Common myeloid progenitor, CD34-positive (primary cell): ENCODE measurements around the gene ACTL6B.

Experiments used
- CTCF ChIA-PET: fragments of 350-600 bp; sonication (Branson Sonifier 250); formaldehyde crosslinking; loops from one replicate; lab custom pipeline; 2021; ENCODE audit warnings: antibody characterized with exemption; lab: Charles Lee
- POLR2A ChIA-PET: fragments of 350-600 bp; sonication (Branson Sonifier 250); formaldehyde crosslinking; loops from one replicate; lab custom pipeline; 2021; ENCODE audit warnings: antibody characterized with exemption; lab: Charles Lee
- DNase-seq, 3 donors: peaks; one replicate each; pipeline versions ENCODE4 v3.0.0 to v3.0.0-alpha.2; 2013
- H3K27ac ChIP-seq, 2 experiments: 1 replicate in 1 of 2; 2 replicates in 1 of 2; pipeline ENCODE4 v1.7.0; 2013; ENCODE audit warnings: inconsistent platforms in 2 of 2, low read length in 2 of 2, mild to moderate bottlenecking in 2 of 2, low read depth in 1 of 2, moderate library complexity in 1 of 2; ENCODE audit not compliant: severe bottlenecking in 2 of 2, insufficient read depth in 1 of 2, poor library complexity in 1 of 2
- H3K27me3 ChIP-seq, 5 experiments: replicated peaks in 2 of 5; 1 replicate in 3 of 5; 2 replicates in 2 of 5; pipeline versions ENCODE4 v1.6.1 to v1.7.0; 2013; ENCODE audit warnings: low read length in 4 of 5, mild to moderate bottlenecking in 2 of 5, moderate library complexity in 2 of 5, inconsistent platforms in 1 of 5; ENCODE audit not compliant: insufficient read depth in 5 of 5, control insufficient read depth in 4 of 5
- H3K36me3 ChIP-seq, 4 experiments: 1 replicate in 2 of 4; 2 replicates in 2 of 4; pipeline versions ENCODE4 v1.6.1 to v1.7.0; 2013; ENCODE audit warnings: low read length in 3 of 4, control low read depth in 1 of 4, mild to moderate bottlenecking in 1 of 4; ENCODE audit not compliant: control insufficient read depth in 4 of 4, insufficient read depth in 4 of 4
- H3K4me1 ChIP-seq, 4 experiments: 1 replicate in 3 of 4; 2 replicates in 1 of 4; pipeline versions ENCODE4 v1.6.1 to v1.7.1; 2013; ENCODE audit warnings: low read length in 3 of 4, mild to moderate bottlenecking in 3 of 4, control low read depth in 1 of 4, inconsistent platforms in 1 of 4, moderate library complexity in 1 of 4; ENCODE audit not compliant: control insufficient read depth in 4 of 4, insufficient read depth in 4 of 4; ENCODE audit errors: control extremely low read depth in 1 of 4
- H3K4me3 ChIP-seq, 7 experiments: 1 replicate in 4 of 7; 2 replicates in 3 of 7; pipeline versions ENCODE4 v1.5.1 to v1.7.0; 2013; ENCODE audit warnings: mild to moderate bottlenecking in 7 of 7, low read length in 6 of 7, moderate library complexity in 6 of 7, inconsistent platforms in 2 of 7, low read depth in 2 of 7, control low read depth in 1 of 7; ENCODE audit not compliant: insufficient read depth in 4 of 7, control insufficient read depth in 1 of 7; ENCODE audit errors: extremely low read depth in 1 of 7
- H3K9me3 ChIP-seq, 5 experiments: 1 replicate in 4 of 5; 2 replicates in 1 of 5; pipeline versions ENCODE4 v1.6.1 to v1.7.1; 2013; ENCODE audit warnings: low read length in 4 of 5, mild to moderate bottlenecking in 2 of 5, inconsistent platforms in 1 of 5, low read depth in 1 of 5, moderate library complexity in 1 of 5; ENCODE audit not compliant: control insufficient read depth in 4 of 5, insufficient read depth in 2 of 5; ENCODE audit errors: control extremely low read depth in 1 of 5
- WGBS: methylation state at CpG from one replicate; pipeline ENCODE4 v1.1.5; 2013; ENCODE audit not compliant: insufficient coverage; 5-methylcytosine and 5-hydroxymethylcytosine counted together

The ACTL6B gene

DNA sequence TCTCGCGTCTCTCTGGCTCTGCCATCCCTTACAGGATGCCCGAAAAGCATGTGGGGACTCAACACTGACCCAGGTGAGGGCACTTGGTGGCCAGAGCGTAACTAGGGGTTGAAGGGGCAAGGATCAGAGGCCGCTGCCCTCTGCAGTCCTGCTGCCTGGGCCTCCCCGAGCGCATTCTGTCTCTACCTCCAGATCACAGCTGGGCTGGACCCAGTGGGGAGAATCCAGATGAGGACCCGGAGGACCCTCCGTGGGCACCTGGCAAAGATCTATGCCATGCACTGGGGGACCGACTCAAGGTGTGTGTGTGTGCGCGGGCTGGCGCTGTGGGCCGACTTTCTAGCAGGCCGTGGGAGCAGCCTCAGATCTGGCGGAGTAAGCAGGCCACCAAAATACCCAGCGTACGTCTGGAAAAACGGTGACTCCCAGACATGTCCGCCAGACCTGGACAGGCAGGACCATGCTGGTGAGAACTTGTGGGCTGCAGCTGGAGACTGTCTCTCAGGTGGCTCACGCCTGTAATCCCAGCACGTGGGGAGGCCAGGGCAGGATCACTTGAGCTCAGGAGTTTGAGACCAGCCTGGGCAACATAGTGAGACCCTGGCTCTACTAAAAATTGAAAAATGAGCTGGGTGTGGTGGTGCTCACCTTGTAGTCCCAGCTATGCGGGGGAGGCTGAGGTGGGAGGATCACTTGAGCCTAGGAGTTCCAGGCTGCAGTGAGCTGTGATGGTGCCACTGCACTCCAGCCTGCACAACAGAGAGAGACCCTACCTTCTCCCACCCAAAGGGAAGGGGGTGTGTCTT lies 20.5 kb upstream of the ACTL6B start:
- no peak for DNase-seq
- WGBS: 94% methylated on average over 22 of the region's 23 CpGs
- POLR2A ChIA-PET: interaction anchor here (1.5 kb wide), 1 partner anchor 64 kb away, joined by 4 read pairs; the partner anchor contains the start of gene MOSPD3
- peak overlapping the region in 2 of 7 experiments; percentile 39 to 96 for H3K4me3 ChIP-seq
- no peaks in the 10 kb centered on the region for H3K9me3 ChIP-seq
- peaks cover 0 to 53% (median 39%) of the 10 kb centered on the region in 4 experiments for H3K36me3 ChIP-seq
- no peaks in the 10 kb centered on the region for H3K27me3 ChIP-seq
- H3K27ac ChIP-seq: peak overlapping the region in 1 of 2 experiments; percentile 79
- H3K4me1 ChIP-seq: peaks cover 0 to 19% (median 13%) of the 10 kb centered on the region in 4 experiments
- CTCF ChIA-PET: interaction anchor here (0.9 to 7.6 kb wide), 7 partner anchors 13 to 90 kb away, joined by 3 to 80 read pairs (median 4); partner anchors contain the start of genes FBXO24, GIGYF1, LRCH4 and MOSPD3

DNA sequence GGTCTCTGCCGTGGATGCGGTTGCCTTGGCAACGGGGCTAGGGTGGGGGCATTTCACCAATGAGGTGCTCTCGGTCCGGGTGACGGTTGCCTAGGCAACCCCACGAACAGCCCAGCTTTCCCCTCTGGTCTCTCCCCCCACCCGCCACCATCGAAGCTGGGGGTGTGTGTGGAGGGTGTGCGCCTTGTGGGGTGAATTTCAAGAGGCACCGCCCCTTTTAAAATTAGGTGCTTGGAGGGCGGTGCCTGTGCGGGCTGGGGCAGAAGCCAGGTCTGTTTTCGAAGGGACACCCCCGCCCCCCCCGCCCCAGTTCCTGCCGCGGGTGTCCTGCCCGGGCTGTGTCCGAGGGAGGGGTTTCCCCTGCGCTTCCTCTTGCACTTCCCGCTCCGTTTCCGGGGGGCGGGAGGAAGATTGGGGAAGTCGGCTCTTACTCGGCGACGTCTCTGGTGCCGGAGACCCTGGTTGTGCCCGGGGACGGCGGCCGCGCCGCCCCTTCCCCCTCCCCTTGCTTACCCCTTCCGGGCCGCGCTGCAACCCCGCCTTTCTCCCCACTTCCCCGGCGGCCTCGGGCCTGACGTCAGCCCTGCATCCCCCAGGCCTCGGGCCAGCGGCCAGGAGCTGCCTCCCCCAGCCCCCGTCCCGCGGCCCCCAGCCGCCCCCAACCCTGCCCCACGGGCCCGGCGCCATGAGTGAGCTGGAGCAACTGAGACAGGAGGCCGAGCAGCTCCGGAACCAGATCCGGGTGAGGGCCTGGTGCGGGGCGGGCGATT lies 19.5 kb upstream of the ACTL6B start:
- Histone ChIP-seq H3K4me1 (peaks cover 0 to 19% (median 13%) of the 10 kb centered on the region in 4 experiments), H3K27ac (peak overlapping the region in 1 of 2 experiments; percentile 79), H3K36me3 (peaks cover 0 to 43% (median 35%) of the 10 kb centered on the region in 4 experiments), H3K4me3 (peak overlapping the region; percentile 32 to 96 (median 89)), H3K9me3 (no peaks in the 10 kb centered on the region), H3K27me3 (no peaks in the 10 kb centered on the region)
- POLR2A ChIA-PET: interaction anchor here (0.5 to 1.5 kb wide), 2 partner anchors 19 to 63 kb away, joined by 3 to 4 read pairs; partner anchors contain the start of gene MOSPD3
- DNase-seq: peak; percentile 76 to 85 (median 79)
- CTCF ChIA-PET: interaction anchor here (0.7 to 7.6 kb wide), 5 partner anchors 14 to 206 kb away, joined by 3 to 80 read pairs (median 3); partner anchors contain the start of genes FBXO24, GIGYF1, LRCH4 and MOSPD3
- 0% methylated on average over 13 of the region's 59 CpGs for WGBS

DNA sequence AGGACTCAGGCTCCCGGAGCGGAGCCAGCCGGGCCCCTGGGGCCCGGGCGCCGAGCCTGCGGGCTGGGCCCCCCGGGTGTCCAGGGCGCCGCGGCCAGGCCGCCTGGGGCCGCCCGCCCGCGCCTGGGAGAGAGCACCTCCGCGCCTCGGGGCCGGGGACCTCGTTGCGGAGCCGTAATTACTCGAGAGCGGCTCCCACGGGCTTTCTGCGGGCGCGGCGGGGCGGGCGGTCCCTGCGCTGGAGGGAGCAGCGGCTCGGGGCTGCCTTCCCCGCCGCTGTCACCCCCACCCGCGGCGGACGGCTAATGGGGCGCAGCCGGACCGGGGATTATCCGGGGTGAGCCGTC lies 18.8 kb upstream of the ACTL6B start:
- DNase-seq: no peak
- H3K4me1 ChIP-seq: peaks cover 0 to 19% (median 13%) of the 10 kb centered on the region in 4 experiments

DNA sequence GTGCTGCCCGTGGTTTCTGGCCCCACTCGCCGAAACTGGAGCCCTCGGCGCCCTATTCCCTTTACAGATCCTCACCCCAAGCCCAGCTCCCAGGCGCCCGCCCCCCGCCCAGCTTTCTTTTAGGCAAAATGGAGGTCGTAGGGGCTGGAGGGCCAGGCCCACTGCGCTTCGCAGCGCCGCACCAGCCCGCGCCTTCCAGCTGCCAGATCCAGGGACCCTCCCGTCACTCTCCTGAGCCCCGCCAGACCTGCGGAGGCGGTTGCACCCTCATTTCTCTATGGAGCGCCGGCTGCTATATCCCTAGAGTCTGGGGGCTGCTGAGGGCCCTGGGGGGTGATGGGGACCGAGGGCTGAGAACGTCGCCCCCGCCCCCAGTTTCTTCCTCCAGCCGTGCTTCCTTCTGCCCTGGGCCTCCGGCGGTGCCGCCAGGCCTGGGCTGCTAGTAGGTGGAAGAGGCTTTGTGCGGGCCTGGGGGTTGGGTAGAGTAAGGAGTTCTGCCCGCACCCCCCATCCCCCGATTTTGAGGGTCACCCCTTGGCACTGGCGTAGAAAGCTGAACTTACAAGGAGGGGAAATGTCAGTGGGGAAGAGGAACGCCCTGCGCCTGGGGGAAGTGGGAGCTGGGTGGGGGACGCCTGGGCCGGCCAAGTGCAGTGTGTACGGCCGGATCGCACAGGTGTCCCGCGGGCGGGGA lies 18.3 kb upstream of the ACTL6B start:
- Histone ChIP-seq H3K4me1 (peaks cover 0 to 19% (median 13%) of the 10 kb centered on the region in 4 experiments), H3K9me3 (no peaks in the 10 kb centered on the region), H3K36me3 (peaks cover 0 to 33% (median 26%) of the 10 kb centered on the region in 4 experiments), H3K27me3 (no peaks in the 10 kb centered on the region), H3K27ac (peak overlapping the region; percentile 15 to 95), H3K4me3 (peak overlapping the region; percentile 65 to 96 (median 89))
- peak in 1 of 3 donors; percentile 48 for DNase-seq
- 0% methylated on average over 16 of the region's 43 CpGs for WGBS
- ChIA-PET CTCF (interaction anchor here (0.6 to 7.6 kb wide), 4 partner anchors 15 to 204 kb away, joined by 3 to 80 read pairs (median 3); partner anchors contain the start of gene GIGYF1), POLR2A (interaction anchor here (0.9 to 1.0 kb wide), 2 partner anchors 9 to 245 kb away, joined by 3 read pairs; partner anchors contain the start of gene MEPCE)

More for the DNA sequence above, 18.8 kb upstream of the ACTL6B start:
- Histone ChIP-seq H3K9me3 (no peaks in the 10 kb centered on the region), H3K27me3 (no peaks in the 10 kb centered on the region), H3K36me3 (peaks cover 0 to 38% (median 30%) of the 10 kb centered on the region in 4 experiments), H3K4me3 (peak overlapping the region; percentile 65 to 96 (median 89)), H3K27ac (peak overlapping the region in 1 of 2 experiments; percentile 95)
- ChIA-PET POLR2A (interaction anchor here (1.0 to 1.5 kb wide), 2 partner anchors 8 to 63 kb away, joined by 3 to 4 read pairs; partner anchors contain the start of gene MOSPD3), CTCF (interaction anchor here (1.1 to 7.6 kb wide), 2 partner anchors 15 to 205 kb away, joined by 3 to 80 read pairs; partner anchors contain the start of gene GIGYF1)
- WGBS: 0% methylated on average over 41 of the region's 46 CpGs

DNA sequence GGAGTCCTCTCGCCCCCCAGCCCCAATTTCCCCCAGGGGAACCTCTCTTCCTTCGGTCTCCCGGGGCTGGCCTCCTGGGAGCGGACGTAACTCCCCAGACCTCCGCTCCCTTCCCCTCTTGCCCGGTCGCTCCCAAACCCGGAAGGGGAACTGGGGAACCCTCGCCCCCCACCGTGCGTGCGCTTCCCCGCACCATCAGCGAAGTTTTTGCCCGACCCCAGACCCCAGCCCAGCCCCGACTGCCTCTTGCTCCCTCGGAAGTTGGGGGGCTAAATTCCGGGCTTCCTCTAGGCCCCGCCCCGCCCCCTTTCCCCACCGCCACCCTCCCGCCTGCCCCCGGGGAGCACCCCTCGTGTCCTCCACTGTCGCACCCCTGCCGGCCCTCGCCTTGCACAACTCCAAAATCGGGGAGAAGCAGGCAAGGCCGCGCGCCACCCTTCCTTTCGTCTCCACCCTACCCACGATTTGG lies 17.7 kb upstream of the ACTL6B start:
- POLR2A ChIA-PET: interaction anchor here (0.9 to 1.0 kb wide), 2 partner anchors 9 to 245 kb away, joined by 3 read pairs; partner anchors contain the start of gene MEPCE

More for the DNA sequence above, 17.7 kb upstream of the ACTL6B start:
- H3K4me1 ChIP-seq: peaks cover 0 to 19% (median 13%) of the 10 kb centered on the region in 4 experiments
- H3K27ac ChIP-seq: peak overlapping the region; percentile 91 to 95
- H3K36me3 ChIP-seq: peaks cover 0 to 27% (median 23%) of the 10 kb centered on the region in 4 experiments
- H3K27me3 ChIP-seq: no peaks in the 10 kb centered on the region
- CTCF ChIA-PET: interaction anchor here (1.1 to 7.6 kb wide), 2 partner anchors 16 to 30 kb away, joined by 3 to 80 read pairs; partner anchors contain the start of gene GIGYF1
- H3K9me3 ChIP-seq: no peaks in the 10 kb centered on the region
- peak overlapping the region; percentile 65 to 96 (median 89) for H3K4me3 ChIP-seq
- DNase-seq: peak in 2 of 3 donors; percentile 41 to 50
- WGBS: 0% methylated on average over 20 of the region's 34 CpGs
